Fibroblast of skin of left biceps (primary cell): ENCODE measurements around the gene SCGB2B2.
A peak's percentile ranks its signal among the peaks of the same experiment; 100 is the strongest.
"Not testable (repeated sequence)": the region's sequence is repeated elsewhere in the genome, so short reads cannot be mapped to it uniquely, and the experiment has no call there.

Experiments used
- DNase-seq, 2 experiments: peaks; one replicate each; pipeline ENCODE4 v3.0.0-alpha.2; 2013; ENCODE audit warnings: low read depth in 2 of 2

Gene SCGB2B2

GRCh38 chr19:34676697-34677385 lies at the start of gene SCGB2B2:
Gene SCGB2B2, minus strand, starts transcription at chr19:34677159. Its CDS starts 82,596 bp downstream, at chr19:34594563.
- DNase-seq: peak in 1 of 2 experiments; percentile 62

GRCh38 chr19:34725400-34725799 lies 48.4 kb upstream of the SCGB2B2 start:
- DNase-seq: no peak

- DNase-seq: no peak
Measured at GRCh38 chr19:34722353-34722752, 45.4 kb upstream of the SCGB2B2 start.

GRCh38 chr19:34715357-34715756 lies 38.4 kb upstream of the SCGB2B2 start:
- no peak for DNase-seq

- DNase-seq: no peak
Measured at GRCh38 chr19:34713262-34713637, 36.3 kb upstream of the SCGB2B2 start.

GRCh38 chr19:34712395-34713261 lies 35.7 kb upstream of the SCGB2B2 start:
- peak; percentile 15 to 28 for DNase-seq

- no peak for DNase-seq
Measured at GRCh38 chr19:34711890-34712289, 34.9 kb upstream of the SCGB2B2 start.

- no peak for DNase-seq
Measured at GRCh38 chr19:34707661-34708060, 30.7 kb upstream of the SCGB2B2 start.

- no peak for DNase-seq
Measured at GRCh38 chr19:34692549-34692948, 15.6 kb upstream of the SCGB2B2 start.

- DNase-seq: no peak
Measured at GRCh38 chr19:34690372-34690771, 13.4 kb upstream of the SCGB2B2 start.

GRCh38 chr19:34688592-34688991 lies 11.6 kb upstream of the SCGB2B2 start:
- no peak for DNase-seq

- DNase-seq: no peak
Measured at GRCh38 chr19:34687348-34687747, 10.4 kb upstream of the SCGB2B2 start.

GRCh38 chr19:34686455-34686854 lies 9.5 kb upstream of the SCGB2B2 start:
- no peak for DNase-seq

GRCh38 chr19:34685266-34685665 lies 8.3 kb upstream of the SCGB2B2 start:
- not testable (repeated sequence) for DNase-seq

- no peak for DNase-seq
Measured at GRCh38 chr19:34681478-34681877, 4.5 kb upstream of the SCGB2B2 start.

GRCh38 chr19:34678421-34678820 lies 1.5 kb upstream of the SCGB2B2 start:
- DNase-seq: no peak

GRCh38 chr19:34678085-34678412 lies 1.1 kb upstream of the SCGB2B2 start:
- DNase-seq: no peak

GRCh38 chr19:34677386-34678084 lies 576 bp upstream of the SCGB2B2 start, which contains the start of gene ZNF302:
Gene ZNF302, plus strand, starts transcription at chr19:34677678. Its CDS starts 1,127 bp downstream, at chr19:34678805.
- peak; percentile 92 to 93 for DNase-seq

GRCh38 chr19:34675919-34676318 lies 1.0 kb downstream of the SCGB2B2 start:
- no peak for DNase-seq

GRCh38 chr19:34675250-34675649 lies 1.7 kb downstream of the SCGB2B2 start:
- no peak for DNase-seq

- no peak for DNase-seq
Measured at GRCh38 chr19:34673590-34673989, 3.4 kb downstream of the SCGB2B2 start.

- no peak for DNase-seq
Measured at GRCh38 chr19:34671972-34672371, 5.0 kb downstream of the SCGB2B2 start.
